Endothelial cell of umbilical vein (primary cell): Measurements from ENCODE around the gene TMEM109. TPM values are rescaled to one million over a fixed set of nuclear protein-coding genes. Genes with fewer than 3 reads are reported as not detected.

Experiments
- BruUV-seq: library from RNA; stranded (reverse); fragments of 400-500 nt; replicated peaks from 2 replicates; lab custom pipeline; 2021; lab: Mats Ljungman, UMichigan
- CTCF ChIA-PET: fragments of 300-600, 350-600 bp; sonication (Branson Sonifier 250); formaldehyde crosslinking; loops from one replicate; lab custom pipeline; 2021; ENCODE audit warnings: antibody characterized with exemption, inconsistent platforms; lab: Charles Lee
- POLR2A ChIA-PET: fragments of 300-600, 350-600 bp; sonication (Branson Sonifier 250); formaldehyde crosslinking; loops from one replicate; lab custom pipeline; 2021; ENCODE audit warnings: antibody characterized with exemption, inconsistent platforms; lab: Charles Lee
- DNase-seq: peaks from one replicate; pipeline ENCODE4 v3.0.0-alpha.2; 2011; ENCODE audit warnings: low read depth, low spot score
- FAIRE-seq: peaks from 2 replicates; lab custom pipeline; 2011; peaks lifted over from hg19 to GRCh38; lab: Jason Lieb, UNC
- H2AFZ ChIP-seq: 2 replicates; pipeline ENCODE4 v1.6.0; 2012; ENCODE audit warnings: low read depth, low read length, control low read depth, inconsistent platforms
- H3K27ac ChIP-seq: 2 replicates; pipeline ENCODE4 v1.5.1; 2011; ENCODE audit warnings: low read depth, mild to moderate bottlenecking, control low read depth, low read length, moderate library complexity; ENCODE audit not compliant: insufficient read depth
- H3K27me3 ChIP-seq, 2 experiments: 2 replicates each; pipeline versions ENCODE4 v1.6.0 to v1.6.1; 2011; ENCODE audit warnings: low read length in 2 of 2, mixed read lengths in 1 of 2; ENCODE audit not compliant: control insufficient read depth in 2 of 2, insufficient read depth in 2 of 2
- H3K36me3 ChIP-seq, 2 experiments: 2 replicates in 1 of 2; 3 replicates in 1 of 2; pipeline ENCODE4 v1.5.1; 2011; ENCODE audit warnings: low read length in 2 of 2, mild to moderate bottlenecking in 1 of 2, moderate library complexity in 1 of 2; ENCODE audit not compliant: control insufficient read depth in 2 of 2, insufficient read depth in 2 of 2; ENCODE audit errors: extremely low read depth in 1 of 2
- H3K4me1 ChIP-seq: 3 replicates; pipeline ENCODE4 v1.5.1; 2011; ENCODE audit warnings: mild to moderate bottlenecking, low read length; ENCODE audit not compliant: control insufficient read depth, insufficient read depth; ENCODE audit errors: extremely low read depth
- H3K4me2 ChIP-seq: 2 replicates; pipeline ENCODE4 v1.6.1; 2011; ENCODE audit warnings: low read length, control low read depth, mixed read lengths; ENCODE audit not compliant: insufficient read depth
- H3K4me3 ChIP-seq, 3 experiments: fragments of 200-600 bp in 1 of 3; sonication (generic), shearing (Covaris generic) in 1 of 3; replicated peaks in 1 of 3; 2 replicates each; pipeline ENCODE4 v1.5.1; 2011 to 2016; ENCODE audit warnings: control low read depth in 3 of 3, low read length in 3 of 3, mild to moderate bottlenecking in 2 of 3, inconsistent platforms in 1 of 3, low read depth in 1 of 3, moderate library complexity in 1 of 3; ENCODE audit not compliant: insufficient read depth in 1 of 3
- H3K79me2 ChIP-seq: 2 replicates; pipeline ENCODE4 v1.6.0; 2012; ENCODE audit warnings: low read length, inconsistent platforms; ENCODE audit not compliant: control insufficient read depth, insufficient read depth
- H3K9ac ChIP-seq: replicated peaks from 2 replicates; pipeline ENCODE3; 2011; ENCODE audit warnings: low read length, control low read depth; ENCODE audit not compliant: insufficient read depth; ENCODE audit errors: extremely low read depth
- H3K9me1 ChIP-seq: replicated peaks from 3 replicates; pipeline ENCODE4 v1.6.0; 2011; ENCODE audit warnings: mild to moderate bottlenecking, low read length; ENCODE audit not compliant: control insufficient read depth, insufficient read depth; ENCODE audit errors: extremely low read depth
- H3K9me3 ChIP-seq: replicated peaks from 2 replicates; pipeline ENCODE4 v1.5.1; 2012; ENCODE audit warnings: low read length, inconsistent platforms; ENCODE audit not compliant: control insufficient read depth, insufficient read depth
- H4K20me1 ChIP-seq: replicated peaks from 2 replicates; pipeline ENCODE3; 2011; ENCODE audit warnings: mild to moderate bottlenecking, low read length; ENCODE audit not compliant: control insufficient read depth, insufficient read depth; ENCODE audit errors: extremely low read depth
- EZH2 ChIP-seq: IDR thresholded peaks from 2 replicates; pipeline ENCODE4 v1.6.1; 2012; ENCODE audit warnings: borderline replicate concordance, low read depth, mild to moderate bottlenecking, moderate library complexity, low read length, inconsistent platforms; ENCODE audit not compliant: severe bottlenecking
- FOS ChIP-seq: IDR thresholded peaks from 2 replicates; pipeline ENCODE4 v1.6.1; 2011; ENCODE audit warnings: mild to moderate bottlenecking, low read length, moderate library complexity, borderline replicate concordance; ENCODE audit not compliant: insufficient read depth
- GATA2 ChIP-seq: IDR thresholded peaks from 2 replicates; pipeline ENCODE4 v1.7.0; 2011; ENCODE audit warnings: low read depth, mild to moderate bottlenecking, moderate library complexity, mixed read lengths, low read length; ENCODE audit not compliant: insufficient read length, insufficient read depth
- JUN ChIP-seq: IDR thresholded peaks from 2 replicates; pipeline ENCODE4 v1.6.1; 2011; ENCODE audit warnings: borderline replicate concordance, low read depth; ENCODE audit not compliant: insufficient read length, insufficient read depth
- MYC ChIP-seq: IDR thresholded peaks from one replicate; pipeline ENCODE4 v1.6.1; 2011; ENCODE audit warnings: mild to moderate bottlenecking, low read depth, low read length
- POLR2A ChIP-seq: IDR thresholded peaks from 2 replicates; pipeline ENCODE4 v1.6.1; 2012; ENCODE audit warnings: low read depth, mild to moderate bottlenecking, control low read depth, low read length
- POLR2AphosphoS5 ChIP-seq: IDR thresholded peaks from 2 replicates; pipeline ENCODE4 v1.6.1; 2012; ENCODE audit warnings: low read depth, mild to moderate bottlenecking, control low read depth, low read length, moderate library complexity; ENCODE audit not compliant: insufficient read depth
- dilution Hi-C: fragments of 300-500 bp; cut with MboI; formaldehyde crosslinking; loops from one replicate; pipeline ENCODE4 v1.15.0; 2019; ENCODE audit warnings: low sequenced_read_pairs; ENCODE audit not compliant: extremely low pct_ligation_motif_present
- intact Hi-C: fragments of 100-400 bp; cut with micrococcal nuclease; formaldehyde crosslinking; loops from one replicate; pipeline ENCODE4 v1.10.0; 2022
- polyA plus RNA-seq, 4 experiments: library from polyadenylated mRNA; depleted of rRNA in 3 of 4; stranded (reverse) in 3 of 4; unstranded in 1 of 4; fragments of >200 nt; gene quantifications; 2 replicates each; pipeline versions ENCODE4 v1.2.1 to v1.2.3, GENCODE V29; 2011 to 2012; ENCODE audit warnings: missing spikeins in 1 of 4
- total RNA-seq: library from RNA; stranded (reverse); gene quantifications from 2 replicates; pipeline ENCODE4 v1.2.3, GENCODE V29; 2021
- TF ChIP-seq, protein P1 (sequence below): IDR thresholded peaks from 2 replicates; pipeline ENCODE4 v1.6.1; 2011; ENCODE audit not compliant: insufficient read depth, insufficient read length
- TF ChIP-seq, protein P2 (sequence below), 2 donors: IDR thresholded peaks; 1 replicate in 1 of 2; 2 replicates in 1 of 2; pipeline ENCODE4 v1.5.1; 2011; ENCODE audit warnings: low read length in 2 of 2, mild to moderate bottlenecking in 2 of 2, moderate library complexity in 2 of 2, control low read depth in 1 of 2, inconsistent platforms in 1 of 2, low read depth in 1 of 2; ENCODE audit not compliant: insufficient read depth in 1 of 2; ENCODE audit errors: extremely low read depth in 1 of 2

TMEM109 gene
- total and polyA plus RNA-seq, 2 donors (not counting 3 experiments of a cell fraction or from before 2014, with no cell fraction given), result 143 to 192 TPM

DNA sequence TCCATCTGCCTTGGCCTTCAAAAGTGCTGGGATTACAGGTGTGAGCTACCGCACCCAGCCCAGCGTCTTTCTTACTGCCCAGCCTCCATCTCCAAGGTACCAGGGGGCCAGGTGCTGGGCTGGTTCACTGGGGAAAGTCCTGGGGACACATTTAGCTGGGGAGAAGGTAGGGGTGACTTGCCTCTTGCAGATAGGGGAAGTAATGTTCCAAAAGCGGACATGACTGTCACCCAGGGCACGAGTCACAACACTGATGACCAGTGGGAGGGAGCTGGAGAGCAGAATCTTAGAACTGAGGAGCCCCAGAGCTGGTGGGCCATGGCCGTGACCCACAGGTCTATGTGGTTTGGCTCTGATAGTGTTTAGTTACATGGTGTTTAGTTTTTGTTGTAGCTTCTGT, 40.5 kb downstream of the TMEM109 start:
- no peak overlapping the region for H3K9ac ChIP-seq

More for the DNA sequence above, 40.5 kb downstream of the TMEM109 start:
- Histone ChIP-seq H3K27me3 (peaks cover 2 to 13% of the 10 kb centered on the region in 2 experiments), H3K9me1 (no peaks in the 10 kb centered on the region), H3K27ac (no peak overlapping the region), H3K4me3 (no peak overlapping the region), H3K9me3 (no peaks in the 10 kb centered on the region), H4K20me1 (no peaks in the 10 kb centered on the region), H2AFZ (no peak overlapping the region), H3K36me3 (no peaks in the 10 kb centered on the region), H3K4me1 (peaks cover 10% of the 10 kb centered on the region), H3K79me2 (no peaks in the 10 kb centered on the region), H3K4me2 (no peak overlapping the region)
- intact Hi-C loops (no loop called here), dilution Hi-C loops (no loop called here)
- DNase-seq, result no peak
- BruUV-seq, result no TSS peak
- ChIA-PET CTCF (interaction anchor here (1.0 to 2.0 kb wide), 5 partner anchors 9 to 176 kb away, joined by 3 to 8 read pairs (median 5); no protein-coding TSS in a partner anchor), POLR2A (no interaction called here)
- FAIRE-seq, result no peak
- TF ChIP-seq FOS, result no peak
- TF ChIP-seq POLR2AphosphoS5, result no peak
- no peak for TF ChIP-seq EZH2
- no peak for TF ChIP-seq MYC
- TF ChIP-seq, protein P1, sequence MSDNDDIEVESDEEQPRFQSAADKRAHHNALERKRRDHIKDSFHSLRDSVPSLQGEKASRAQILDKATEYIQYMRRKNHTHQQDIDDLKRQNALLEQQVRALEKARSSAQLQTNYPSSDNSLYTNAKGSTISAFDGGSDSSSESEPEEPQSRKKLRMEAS, result no peak
- no peak for TF ChIP-seq POLR2A
- TF ChIP-seq, protein P2, sequence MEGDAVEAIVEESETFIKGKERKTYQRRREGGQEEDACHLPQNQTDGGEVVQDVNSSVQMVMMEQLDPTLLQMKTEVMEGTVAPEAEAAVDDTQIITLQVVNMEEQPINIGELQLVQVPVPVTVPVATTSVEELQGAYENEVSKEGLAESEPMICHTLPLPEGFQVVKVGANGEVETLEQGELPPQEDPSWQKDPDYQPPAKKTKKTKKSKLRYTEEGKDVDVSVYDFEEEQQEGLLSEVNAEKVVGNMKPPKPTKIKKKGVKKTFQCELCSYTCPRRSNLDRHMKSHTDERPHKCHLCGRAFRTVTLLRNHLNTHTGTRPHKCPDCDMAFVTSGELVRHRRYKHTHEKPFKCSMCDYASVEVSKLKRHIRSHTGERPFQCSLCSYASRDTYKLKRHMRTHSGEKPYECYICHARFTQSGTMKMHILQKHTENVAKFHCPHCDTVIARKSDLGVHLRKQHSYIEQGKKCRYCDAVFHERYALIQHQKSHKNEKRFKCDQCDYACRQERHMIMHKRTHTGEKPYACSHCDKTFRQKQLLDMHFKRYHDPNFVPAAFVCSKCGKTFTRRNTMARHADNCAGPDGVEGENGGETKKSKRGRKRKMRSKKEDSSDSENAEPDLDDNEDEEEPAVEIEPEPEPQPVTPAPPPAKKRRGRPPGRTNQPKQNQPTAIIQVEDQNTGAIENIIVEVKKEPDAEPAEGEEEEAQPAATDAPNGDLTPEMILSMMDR (IDR thresholded peaks at IDR 0.05; ENCODE audit: extremely low read depth in 1 of 2, insufficient read depth in 1 of 2, low read depth in 1 of 2, low read length in 2 of 2), result no peak
- no peak for TF ChIP-seq GATA2
- no peak for TF ChIP-seq JUN
